A673 (cell line): ENCODE data around the gene ACOT11.

Experiments used
- CTCF ChIP-seq: fragments of 300-800, 200-600 bp; sonication (generic); conservative IDR thresholded peaks from 2 replicates; pipeline ENCODE4 v1.5.1; 2017; ENCODE audit warnings: low read depth, mild to moderate bottlenecking, antibody characterized with exemption, low read length, moderate library complexity, mixed read lengths
- EZH2 ChIP-seq: fragments of 200-600 bp; sonication (generic); IDR thresholded peaks from 2 replicates; pipeline ENCODE4 v1.6.1; 2017; ENCODE audit warnings: borderline replicate concordance, low read depth, mild to moderate bottlenecking, mixed read lengths, antibody characterized with exemption, low read length; ENCODE audit not compliant: poor library complexity, severe bottlenecking

- TF ChIP-seq CTCF = no peak
- no peak for TF ChIP-seq EZH2
These were observed 49.5 kb upstream of the ACOT11 start for GRCh38 chr1:54498383-54499096.
